Breast epithelium (tissue), 4 donors: ENCODE data around the gene SEPTIN11. TPM values are rescaled to one million over a fixed set of nuclear protein-coding genes. Genes with fewer than 3 reads are reported as not detected.

ENCODE experiments used
- DNase-seq, 2 donors: peaks; one replicate each; pipeline ENCODE4 v3.0.0-alpha.2; 2019; ENCODE audit warnings: low spot score in 2 of 2
- H3K27ac ChIP-seq, 2 donors: fragments of 200-600 bp; sonication (generic) in 1 of 2; one replicate each; pipeline ENCODE4 v1.5.1; 2016 to 2019; ENCODE audit warnings: mild to moderate bottlenecking in 1 of 2
- H3K27me3 ChIP-seq, 2 donors: fragments of 200-600 bp; sonication (generic) in 1 of 2; one replicate each; pipeline versions ENCODE4 v1.5.1 to v1.6.0; 2017 to 2019; ENCODE audit warnings: control low read depth in 1 of 2, mild to moderate bottlenecking in 1 of 2
- H3K36me3 ChIP-seq: fragments of 200-600 bp; one replicate; pipeline ENCODE4 v1.5.1; 2019
- H3K4me1 ChIP-seq, 2 donors: fragments of 200-600 bp; sonication (generic); one replicate each; pipeline ENCODE4 v1.5.1; 2016 to 2019; ENCODE audit warnings: control low read depth in 1 of 2
- H3K4me3 ChIP-seq, 3 donors: fragments of 200-600 bp; sonication (generic); 1 replicate in 2 of 3; 2 replicates in 1 of 3; pipeline ENCODE4 v1.5.1; 2016 to 2019; ENCODE audit warnings: mild to moderate bottlenecking in 3 of 3, moderate library complexity in 2 of 3
- H3K9me3 ChIP-seq, 2 donors: fragments of 200-600 bp; sonication (generic) in 1 of 2; one replicate each; pipeline ENCODE4 v1.5.1; 2016 to 2019; ENCODE audit warnings: control low read depth in 1 of 2
- CTCF ChIP-seq, 3 donors: fragments of 450-650 bp; IDR thresholded peaks; one replicate each; pipeline ENCODE4 v1.5.1; 2016 to 2017; ENCODE audit warnings: antibody characterized with exemption in 3 of 3, mild to moderate bottlenecking in 3 of 3, moderate library complexity in 3 of 3
- POLR2A ChIP-seq: fragments of 450-650 bp; IDR thresholded peaks from one replicate; pipeline ENCODE4 v1.6.1; 2016; ENCODE audit warnings: antibody characterized with exemption, mild to moderate bottlenecking, moderate library complexity
- POLR2AphosphoS5 ChIP-seq, 3 donors: sonication (generic); formaldehyde crosslinking; IDR thresholded peaks; one replicate each; pipeline ENCODE4 v1.6.1; 2017; ENCODE audit warnings: antibody characterized with exemption in 3 of 3
- intact Hi-C: fragments of 100-400 bp; cut with DNase I; formaldehyde crosslinking; loops from one replicate; pipeline ENCODE4 v1.15.1; 2023; ENCODE audit warnings: low total_unique reads
- total RNA-seq, 3 donors: library from RNA; depleted of rRNA; stranded (reverse); fragments of >200 nt; gene quantifications; one replicate each; pipeline ENCODE4 v1.1.0, GENCODE V29; 2016

The SEPTIN11 gene
- total RNA-seq, 3 donors from 2014 or later = 78.6 to 362 (median 329) TPM

- Histone ChIP-seq H3K36me3 (no peaks in the 10 kb centered on the region), H3K4me1 (no peaks in the 10 kb centered on the region), H3K27me3 (no peaks in the 10 kb centered on the region), H3K27ac (no peak overlapping the region), H3K4me3 (peak overlapping the region in 1 of 3 donors; percentile 85), H3K9me3 (no peaks in the 10 kb centered on the region)
- TF ChIP-seq POLR2AphosphoS5 (IDR thresholded peaks at IDR 0.05) (no peak), POLR2A (no peak), CTCF (IDR thresholded peaks at IDR 0.05) (no peak)
- DNase-seq = no peak
- intact Hi-C loops = no loop called here
Measured at GRCh38 chr4:76952071-76952470, 2.5 kb downstream of the SEPTIN11 start.

DNA sequence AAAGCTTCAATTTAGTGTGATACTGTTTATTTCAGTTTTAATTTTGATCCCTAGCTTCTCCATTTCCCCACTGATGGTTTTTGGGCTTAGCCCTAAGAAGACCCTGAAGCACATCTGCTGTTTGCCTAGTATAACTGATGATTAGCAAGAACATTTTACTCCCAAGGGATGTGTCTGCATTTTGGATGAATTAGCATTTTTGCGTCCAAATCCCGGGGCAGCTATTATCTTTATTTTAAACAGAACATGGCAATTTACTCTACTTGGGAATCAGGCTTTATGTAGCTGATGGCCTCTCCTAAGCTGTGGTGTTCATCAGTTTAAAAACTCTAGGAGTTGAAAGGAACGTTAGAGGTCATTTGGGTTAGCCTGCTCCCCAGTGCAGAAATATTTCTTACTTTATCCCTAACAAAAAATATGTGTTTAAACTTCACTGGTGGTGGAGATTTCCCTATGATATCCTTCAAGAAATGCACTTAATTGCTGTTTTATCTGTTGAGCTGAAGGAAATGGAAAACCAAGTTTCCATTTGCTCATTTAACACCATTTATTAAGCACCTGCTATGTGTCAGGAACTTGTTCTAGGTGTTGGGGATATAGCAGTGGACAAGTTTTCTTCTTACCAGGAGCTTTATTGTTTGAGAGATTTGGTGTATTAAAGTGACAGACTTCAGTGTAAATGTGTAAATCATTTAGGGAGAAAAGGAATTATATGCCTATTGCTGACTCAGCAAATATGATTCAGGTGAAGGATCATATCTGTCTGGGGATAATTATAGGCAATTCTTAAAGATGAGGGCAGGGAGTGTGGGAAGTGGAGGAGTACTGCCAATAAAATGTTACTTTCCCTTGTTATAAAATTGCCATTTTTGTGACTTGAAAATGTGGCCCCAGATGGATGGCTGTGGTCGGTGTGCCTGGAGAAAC lies 3.4 kb downstream of the SEPTIN11 start:
- intact Hi-C loops = no loop called here
- Histone ChIP-seq H3K4me1 (no peaks in the 10 kb centered on the region), H3K4me3 (peak overlapping the region in 1 of 3 donors; percentile 85), H3K9me3 (no peaks in the 10 kb centered on the region), H3K27me3 (no peaks in the 10 kb centered on the region), H3K27ac (no peak overlapping the region), H3K36me3 (no peaks in the 10 kb centered on the region)
- no peak for DNase-seq
- no peak for TF ChIP-seq POLR2AphosphoS5 (IDR thresholded peaks at IDR 0.05)
- TF ChIP-seq POLR2A = no peak
- no peak for TF ChIP-seq CTCF (IDR thresholded peaks at IDR 0.05)

DNA sequence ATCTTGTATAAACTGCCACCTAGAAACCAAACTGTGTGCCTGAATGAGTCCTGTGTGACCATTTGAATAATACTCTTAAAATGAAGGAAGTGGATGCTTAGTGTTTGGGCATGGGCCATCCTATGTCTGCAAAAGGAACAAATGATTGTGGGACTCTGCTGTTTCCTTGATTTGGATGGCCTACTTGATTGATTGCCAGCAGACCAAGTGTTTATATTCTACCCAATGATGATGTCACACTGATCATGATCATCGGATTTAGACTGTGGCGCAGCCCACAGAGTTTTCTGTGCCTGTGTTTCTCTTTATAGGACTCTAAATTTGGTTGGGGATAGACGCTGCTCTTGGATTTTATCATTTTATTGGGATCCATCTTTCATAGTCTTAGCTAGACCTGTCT lies 4.4 kb downstream of the SEPTIN11 start:
- Histone ChIP-seq H3K27ac (no peak overlapping the region), H3K9me3 (no peaks in the 10 kb centered on the region), H3K36me3 (no peaks in the 10 kb centered on the region), H3K27me3 (no peaks in the 10 kb centered on the region), H3K4me1 (no peaks in the 10 kb centered on the region), H3K4me3 (no peak overlapping the region)
- no peak for DNase-seq
- TF ChIP-seq CTCF (IDR thresholded peaks at IDR 0.05) (no peak), POLR2AphosphoS5 (IDR thresholded peaks at IDR 0.05) (no peak), POLR2A (no peak)
- intact Hi-C loops = no loop called here

- TF ChIP-seq POLR2AphosphoS5 (IDR thresholded peaks at IDR 0.05) (no peak), CTCF (IDR thresholded peaks at IDR 0.05) (no peak), POLR2A (no peak)
- no peak for DNase-seq
- Histone ChIP-seq H3K36me3 (no peaks in the 10 kb centered on the region), H3K27ac (no peak overlapping the region), H3K4me1 (no peaks in the 10 kb centered on the region), H3K9me3 (no peaks in the 10 kb centered on the region), H3K4me3 (no peak overlapping the region), H3K27me3 (no peaks in the 10 kb centered on the region)
- intact Hi-C loops = no loop called here
Measured at GRCh38 chr4:76954489-76954888, 4.9 kb downstream of the SEPTIN11 start.

DNA sequence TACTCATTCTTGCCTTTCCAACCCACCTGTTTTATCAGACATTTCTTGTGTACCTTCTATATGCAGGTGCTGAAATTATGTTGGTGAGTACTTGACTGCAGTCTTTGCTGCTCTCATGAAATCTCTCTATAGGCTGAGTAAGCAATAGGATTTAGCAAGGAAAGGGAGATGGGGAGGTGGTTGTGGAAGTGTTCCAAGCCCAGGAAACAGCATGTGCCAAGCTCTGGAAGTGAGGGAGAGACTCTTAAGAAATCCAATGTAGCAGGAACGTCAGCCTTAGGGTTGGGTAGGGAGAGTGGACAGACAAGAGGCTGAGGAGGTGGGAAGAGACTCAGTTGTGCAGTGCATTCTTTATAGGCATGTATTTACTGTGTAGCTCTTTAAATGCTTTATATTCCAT lies 5.6 kb downstream of the SEPTIN11 start:
- DNase-seq = no peak
- Histone ChIP-seq H3K36me3 (no peaks in the 10 kb centered on the region), H3K27ac (no peak overlapping the region), H3K4me3 (no peak overlapping the region), H3K4me1 (no peaks in the 10 kb centered on the region), H3K9me3 (no peaks in the 10 kb centered on the region), H3K27me3 (no peaks in the 10 kb centered on the region)
- intact Hi-C loops = no loop called here
- TF ChIP-seq POLR2AphosphoS5 (IDR thresholded peaks at IDR 0.05) (no peak), CTCF (IDR thresholded peaks at IDR 0.05) (no peak), POLR2A (no peak)
